H9 (cell line): ENCODE data around the gene BACE2. TPM values are rescaled to one million over a fixed set of nuclear protein-coding genes. Genes with fewer than 3 reads are reported as not detected.

ENCODE experiments used
- DNase-seq: peaks from one replicate; pipeline ENCODE4 v3.0.0-alpha.2; 2017
- H2AFZ ChIP-seq: one replicate; pipeline ENCODE4 v1.6.1; 2013; ENCODE audit warnings: mild to moderate bottlenecking, low read length, control low read depth, moderate library complexity
- H2AK5ac ChIP-seq: 2 replicates; pipeline ENCODE4 v1.6.1; 2013; ENCODE audit warnings: low read length, control low read depth, mixed read lengths; ENCODE audit not compliant: insufficient read length
- H2BK120ac ChIP-seq: one replicate; pipeline ENCODE4 v1.6.1; 2013; ENCODE audit warnings: low read depth, mild to moderate bottlenecking, low read length, control low read depth, inconsistent platforms; ENCODE audit not compliant: poor library complexity, severe bottlenecking
- H2BK12ac ChIP-seq: 2 replicates; pipeline ENCODE4 v1.6.1; 2013; ENCODE audit warnings: low read length, control low read depth, mixed read lengths, low read depth; ENCODE audit not compliant: insufficient read length
- H2BK15ac ChIP-seq: 2 replicates; pipeline ENCODE4 v1.6.1; 2013; ENCODE audit warnings: low read depth, low read length, control low read depth
- H2BK20ac ChIP-seq: one replicate; pipeline ENCODE4 v1.6.1; 2013; ENCODE audit warnings: low read depth, mild to moderate bottlenecking, low read length, control low read depth, inconsistent platforms; ENCODE audit not compliant: poor library complexity, severe bottlenecking
- H2BK5ac ChIP-seq: 2 replicates; pipeline ENCODE4 v1.6.1; 2013; ENCODE audit warnings: low read length, control low read depth, mixed read lengths; ENCODE audit not compliant: insufficient read length
- H3K14ac ChIP-seq: 2 replicates; pipeline ENCODE4 v1.6.1; 2013; ENCODE audit warnings: low read length, control low read depth; ENCODE audit not compliant: insufficient read depth
- H3K18ac ChIP-seq: 2 replicates; pipeline ENCODE4 v1.6.1; 2013; ENCODE audit warnings: low read depth, mild to moderate bottlenecking, mixed read lengths, low read length, control low read depth; ENCODE audit not compliant: insufficient read length
- H3K23ac ChIP-seq: 2 replicates; pipeline ENCODE4 v1.6.1; 2013; ENCODE audit warnings: low read length, control low read depth, mixed read lengths, low read depth; ENCODE audit not compliant: insufficient read length
- H3K23me2 ChIP-seq: 2 replicates; pipeline ENCODE4 v1.6.1; 2013; ENCODE audit warnings: low read depth, mild to moderate bottlenecking, mixed read lengths, low read length, control low read depth; ENCODE audit not compliant: insufficient read length, poor library complexity, severe bottlenecking
- H3K27ac ChIP-seq: 2 replicates; pipeline ENCODE4 v1.5.1; 2013; ENCODE audit warnings: low read length, control low read depth, mixed read lengths, low read depth; ENCODE audit not compliant: insufficient read length
- H3K27me3 ChIP-seq: 2 replicates; pipeline ENCODE4 v1.6.1; 2013; ENCODE audit warnings: low read length, control low read depth, inconsistent platforms; ENCODE audit not compliant: insufficient read depth
- H3K4ac ChIP-seq: 2 replicates; pipeline ENCODE4 v1.6.1; 2013; ENCODE audit warnings: low read depth, mild to moderate bottlenecking, control low read depth, inconsistent platforms, low read length, moderate library complexity
- H3K4me1 ChIP-seq: 2 replicates; pipeline ENCODE4 v1.6.1; 2013; ENCODE audit warnings: low read length, control low read depth, inconsistent platforms; ENCODE audit not compliant: insufficient read depth
- H3K4me2 ChIP-seq: 2 replicates; pipeline ENCODE4 v1.6.1; 2013; ENCODE audit warnings: low read length, control low read depth, mixed read lengths; ENCODE audit not compliant: insufficient read length, insufficient read depth
- H3K56ac ChIP-seq: 2 replicates; pipeline ENCODE4 v1.6.1; 2013; ENCODE audit warnings: low read depth, mild to moderate bottlenecking, mixed read lengths, low read length, control low read depth; ENCODE audit not compliant: insufficient read length
- H3K79me1 ChIP-seq: 2 replicates; pipeline ENCODE4 v1.6.1; 2013; ENCODE audit warnings: low read depth, mild to moderate bottlenecking, moderate library complexity, low read length, control low read depth, inconsistent platforms; ENCODE audit not compliant: insufficient read depth, poor library complexity, severe bottlenecking
- H3K79me2 ChIP-seq: 2 replicates; pipeline ENCODE4 v1.6.1; 2013; ENCODE audit warnings: low read length, control low read depth, inconsistent platforms; ENCODE audit not compliant: insufficient read depth
- H3K9ac ChIP-seq: 2 replicates; pipeline ENCODE4 v1.6.1; 2013; ENCODE audit warnings: low read length, control low read depth, mixed read lengths; ENCODE audit not compliant: insufficient read length; ENCODE audit errors: extremely low read depth
- H3K9me3 ChIP-seq: one replicate; pipeline ENCODE4 v1.6.1; 2013; ENCODE audit warnings: low read depth, low read length, inconsistent platforms; ENCODE audit not compliant: control insufficient read depth
- H3T11ph ChIP-seq: one replicate; pipeline ENCODE4 v1.6.1; 2013; ENCODE audit warnings: mild to moderate bottlenecking, low read length, control low read depth, inconsistent platforms
- H4K20me1 ChIP-seq: one replicate; pipeline ENCODE4 v1.6.1; 2013; ENCODE audit not compliant: control insufficient read depth, insufficient read length, insufficient read depth
- H4K5ac ChIP-seq: 2 replicates; pipeline ENCODE4 v1.6.1; 2013; ENCODE audit warnings: low read depth, mild to moderate bottlenecking, mixed read lengths, low read length, control low read depth; ENCODE audit not compliant: insufficient read length
- H4K8ac ChIP-seq: replicated peaks from 2 replicates; pipeline ENCODE4 v1.6.1; 2013; ENCODE audit warnings: low read length, control low read depth, mixed read lengths, low read depth; ENCODE audit not compliant: insufficient read length
- H4K91ac ChIP-seq: 2 replicates; pipeline ENCODE4 v1.6.1; 2013; ENCODE audit warnings: low read depth, mild to moderate bottlenecking, moderate library complexity, mixed read lengths, low read length, control low read depth; ENCODE audit not compliant: insufficient read length
- H3K27ac Mint-ChIP-seq, 3 experiments: 2 replicates in 2 of 3; 3 replicates in 1 of 3; pipeline ENCODE4 v1.8.0; 2020 to 2021; ENCODE audit warnings: mixed read lengths in 3 of 3, mild to moderate bottlenecking in 1 of 3, moderate library complexity in 1 of 3
- H3K27me3 Mint-ChIP-seq: 2 replicates; pipeline ENCODE4 v1.8.0; 2021; ENCODE audit warnings: low read depth, mild to moderate bottlenecking, moderate library complexity, mixed read lengths
- H3K36me3 Mint-ChIP-seq, 3 experiments: 2 replicates in 2 of 3; 3 replicates in 1 of 3; pipeline ENCODE4 v1.8.0; 2020 to 2021; ENCODE audit warnings: low read depth in 3 of 3, mixed read lengths in 3 of 3; ENCODE audit not compliant: insufficient read depth in 1 of 3
- H3K4me1 Mint-ChIP-seq, 2 experiments: 2 replicates each; pipeline ENCODE4 v1.8.0; 2020; ENCODE audit warnings: mixed read lengths in 2 of 2
- H3K4me3 Mint-ChIP-seq, 2 experiments: 2 replicates in 1 of 2; 3 replicates in 1 of 2; pipeline ENCODE4 v1.8.0; 2020 to 2021; ENCODE audit warnings: mild to moderate bottlenecking in 2 of 2, mixed read lengths in 2 of 2, moderate library complexity in 1 of 2
- H3K9me3 Mint-ChIP-seq, 2 experiments: 2 replicates in 1 of 2; 3 replicates in 1 of 2; pipeline ENCODE4 v1.8.0; 2020; ENCODE audit warnings: mild to moderate bottlenecking in 2 of 2, mixed read lengths in 2 of 2, moderate library complexity in 1 of 2
- WGBS: extraction: QIAGEN DNeasy Blood & Tissue Kit; methylation state at CpG from one replicate; pipeline ENCODE4 v1.1.7; 2013; ENCODE audit warnings: missing lambda C conversion rate, low lambda C conversion rate, mixed read lengths; ENCODE audit not compliant: insufficient read length; ENCODE audit errors: extremely low coverage; 5-methylcytosine and 5-hydroxymethylcytosine counted together
- total RNA-seq: library from RNA; stranded (reverse); gene quantifications from 2 replicates; pipeline ENCODE4 v1.2.1, GENCODE V29; 2021
- TF ChIP-seq, protein P1 (sequence below): fragments of 200-600 bp; sonication (generic); conservative IDR thresholded peaks from 3 replicates; pipeline ENCODE4 v1.8.0; 2021; ENCODE audit warnings: antibody characterized with exemption, mild to moderate bottlenecking

Gene BACE2
- total RNA-seq, 1 experiment from 2014 or later = 8.0 TPM

GRCh38 chr21:41277196-41277595 is 109.2 kb downstream of the BACE2 start:
- Mint-ChIP-seq H3K36me3 (peaks cover 11 to 20% (median 17%) of the 10 kb centered on the region in 3 experiments), H3K27ac (no peak overlapping the region), H3K27me3 (no peaks in the 10 kb centered on the region; the same call in 1 of the 2 replicates), H3K4me3 (no peak overlapping the region), H3K4me1 (peaks cover 24 to 37% of the 10 kb centered on the region in 2 experiments), H3K9me3 (peaks cover 9 to 16% of the 10 kb centered on the region in 2 experiments)
- Histone ChIP-seq H4K5ac (no peak overlapping the region), H2BK12ac (no peak overlapping the region), H2AK5ac (no peak overlapping the region), H2BK20ac (no peak overlapping the region), H4K91ac (no peak overlapping the region), H3K23ac (no peak overlapping the region), H3K18ac (no peak overlapping the region), H2BK5ac (no peak overlapping the region), H3K56ac (no peak overlapping the region), H3K23me2 (no peaks in the 10 kb centered on the region), H3K9me3 (no peaks in the 10 kb centered on the region), H3K14ac (no peak overlapping the region), H3K27ac (no peak overlapping the region), H3K79me2 (no peaks in the 10 kb centered on the region), H2BK120ac (no peak overlapping the region), H4K8ac (no peak overlapping the region), H3K4me2 (no peak overlapping the region), H3K9ac (no peak overlapping the region), H3K79me1 (no peaks in the 10 kb centered on the region), H2BK15ac (no peak overlapping the region), H3K27me3 (no peaks in the 10 kb centered on the region), H3K4ac (no peak overlapping the region), H4K20me1 (no peaks in the 10 kb centered on the region), H2AFZ (no peak overlapping the region), H3T11ph (no peak overlapping the region), H3K4me1 (no peaks in the 10 kb centered on the region)
- no peak for DNase-seq
- TF ChIP-seq, protein P1, sequence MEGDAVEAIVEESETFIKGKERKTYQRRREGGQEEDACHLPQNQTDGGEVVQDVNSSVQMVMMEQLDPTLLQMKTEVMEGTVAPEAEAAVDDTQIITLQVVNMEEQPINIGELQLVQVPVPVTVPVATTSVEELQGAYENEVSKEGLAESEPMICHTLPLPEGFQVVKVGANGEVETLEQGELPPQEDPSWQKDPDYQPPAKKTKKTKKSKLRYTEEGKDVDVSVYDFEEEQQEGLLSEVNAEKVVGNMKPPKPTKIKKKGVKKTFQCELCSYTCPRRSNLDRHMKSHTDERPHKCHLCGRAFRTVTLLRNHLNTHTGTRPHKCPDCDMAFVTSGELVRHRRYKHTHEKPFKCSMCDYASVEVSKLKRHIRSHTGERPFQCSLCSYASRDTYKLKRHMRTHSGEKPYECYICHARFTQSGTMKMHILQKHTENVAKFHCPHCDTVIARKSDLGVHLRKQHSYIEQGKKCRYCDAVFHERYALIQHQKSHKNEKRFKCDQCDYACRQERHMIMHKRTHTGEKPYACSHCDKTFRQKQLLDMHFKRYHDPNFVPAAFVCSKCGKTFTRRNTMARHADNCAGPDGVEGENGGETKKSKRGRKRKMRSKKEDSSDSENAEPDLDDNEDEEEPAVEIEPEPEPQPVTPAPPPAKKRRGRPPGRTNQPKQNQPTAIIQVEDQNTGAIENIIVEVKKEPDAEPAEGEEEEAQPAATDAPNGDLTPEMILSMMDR = no peak
- no CpG with 5 or more reads among the region's 12 CpGs for WGBS
